Endothelial cell of umbilical vein (primary cell): Measurements from ENCODE around the gene SUFU. TPM values are rescaled to one million over a fixed set of nuclear protein-coding genes. Genes with fewer than 3 reads are reported as not detected.

Experiments used
- BruUV-seq: library from RNA; stranded (reverse); fragments of 400-500 nt; replicated peaks from 2 replicates; lab custom pipeline; 2021; lab: Mats Ljungman, UMichigan
- CTCF ChIA-PET: fragments of 300-600, 350-600 bp; sonication (Branson Sonifier 250); formaldehyde crosslinking; loops from one replicate; lab custom pipeline; 2021; ENCODE audit warnings: antibody characterized with exemption, inconsistent platforms; lab: Charles Lee
- POLR2A ChIA-PET: fragments of 300-600, 350-600 bp; sonication (Branson Sonifier 250); formaldehyde crosslinking; loops from one replicate; lab custom pipeline; 2021; ENCODE audit warnings: antibody characterized with exemption, inconsistent platforms; lab: Charles Lee
- DNase-seq: peaks from one replicate; pipeline ENCODE4 v3.0.0-alpha.2; 2011; ENCODE audit warnings: low read depth, low spot score
- FAIRE-seq: peaks from 2 replicates; lab custom pipeline; 2011; peaks lifted over from hg19 to GRCh38; lab: Jason Lieb, UNC
- H2AFZ ChIP-seq: 2 replicates; pipeline ENCODE4 v1.6.0; 2012; ENCODE audit warnings: low read depth, low read length, control low read depth, inconsistent platforms
- H3K27ac ChIP-seq: 2 replicates; pipeline ENCODE4 v1.5.1; 2011; ENCODE audit warnings: low read depth, mild to moderate bottlenecking, control low read depth, low read length, moderate library complexity; ENCODE audit not compliant: insufficient read depth
- H3K27me3 ChIP-seq, 2 experiments: 2 replicates each; pipeline versions ENCODE4 v1.6.0 to v1.6.1; 2011; ENCODE audit warnings: low read length in 2 of 2, mixed read lengths in 1 of 2; ENCODE audit not compliant: control insufficient read depth in 2 of 2, insufficient read depth in 2 of 2
- H3K36me3 ChIP-seq, 2 experiments: 2 replicates in 1 of 2; 3 replicates in 1 of 2; pipeline ENCODE4 v1.5.1; 2011; ENCODE audit warnings: low read length in 2 of 2, mild to moderate bottlenecking in 1 of 2, moderate library complexity in 1 of 2; ENCODE audit not compliant: control insufficient read depth in 2 of 2, insufficient read depth in 2 of 2; ENCODE audit errors: extremely low read depth in 1 of 2
- H3K4me1 ChIP-seq: 3 replicates; pipeline ENCODE4 v1.5.1; 2011; ENCODE audit warnings: mild to moderate bottlenecking, low read length; ENCODE audit not compliant: control insufficient read depth, insufficient read depth; ENCODE audit errors: extremely low read depth
- H3K4me2 ChIP-seq: 2 replicates; pipeline ENCODE4 v1.6.1; 2011; ENCODE audit warnings: low read length, control low read depth, mixed read lengths; ENCODE audit not compliant: insufficient read depth
- H3K4me3 ChIP-seq, 3 experiments: fragments of 200-600 bp in 1 of 3; sonication (generic), shearing (Covaris generic) in 1 of 3; replicated peaks in 1 of 3; 2 replicates each; pipeline ENCODE4 v1.5.1; 2011 to 2016; ENCODE audit warnings: control low read depth in 3 of 3, low read length in 3 of 3, mild to moderate bottlenecking in 2 of 3, inconsistent platforms in 1 of 3, low read depth in 1 of 3, moderate library complexity in 1 of 3; ENCODE audit not compliant: insufficient read depth in 1 of 3
- H3K79me2 ChIP-seq: 2 replicates; pipeline ENCODE4 v1.6.0; 2012; ENCODE audit warnings: low read length, inconsistent platforms; ENCODE audit not compliant: control insufficient read depth, insufficient read depth
- H3K9ac ChIP-seq: replicated peaks from 2 replicates; pipeline ENCODE3; 2011; ENCODE audit warnings: low read length, control low read depth; ENCODE audit not compliant: insufficient read depth; ENCODE audit errors: extremely low read depth
- H3K9me1 ChIP-seq: replicated peaks from 3 replicates; pipeline ENCODE4 v1.6.0; 2011; ENCODE audit warnings: mild to moderate bottlenecking, low read length; ENCODE audit not compliant: control insufficient read depth, insufficient read depth; ENCODE audit errors: extremely low read depth
- H3K9me3 ChIP-seq: replicated peaks from 2 replicates; pipeline ENCODE4 v1.5.1; 2012; ENCODE audit warnings: low read length, inconsistent platforms; ENCODE audit not compliant: control insufficient read depth, insufficient read depth
- H4K20me1 ChIP-seq: replicated peaks from 2 replicates; pipeline ENCODE3; 2011; ENCODE audit warnings: mild to moderate bottlenecking, low read length; ENCODE audit not compliant: control insufficient read depth, insufficient read depth; ENCODE audit errors: extremely low read depth
- EZH2 ChIP-seq: IDR thresholded peaks from 2 replicates; pipeline ENCODE4 v1.6.1; 2012; ENCODE audit warnings: borderline replicate concordance, low read depth, mild to moderate bottlenecking, moderate library complexity, low read length, inconsistent platforms; ENCODE audit not compliant: severe bottlenecking
- FOS ChIP-seq: IDR thresholded peaks from 2 replicates; pipeline ENCODE4 v1.6.1; 2011; ENCODE audit warnings: mild to moderate bottlenecking, low read length, moderate library complexity, borderline replicate concordance; ENCODE audit not compliant: insufficient read depth
- GATA2 ChIP-seq: IDR thresholded peaks from 2 replicates; pipeline ENCODE4 v1.7.0; 2011; ENCODE audit warnings: low read depth, mild to moderate bottlenecking, moderate library complexity, mixed read lengths, low read length; ENCODE audit not compliant: insufficient read length, insufficient read depth
- JUN ChIP-seq: IDR thresholded peaks from 2 replicates; pipeline ENCODE4 v1.6.1; 2011; ENCODE audit warnings: borderline replicate concordance, low read depth; ENCODE audit not compliant: insufficient read length, insufficient read depth
- MAX ChIP-seq: IDR thresholded peaks from 2 replicates; pipeline ENCODE4 v1.6.1; 2011; ENCODE audit not compliant: insufficient read depth, insufficient read length
- MYC ChIP-seq: IDR thresholded peaks from one replicate; pipeline ENCODE4 v1.6.1; 2011; ENCODE audit warnings: mild to moderate bottlenecking, low read depth, low read length
- POLR2A ChIP-seq: IDR thresholded peaks from 2 replicates; pipeline ENCODE4 v1.6.1; 2012; ENCODE audit warnings: low read depth, mild to moderate bottlenecking, control low read depth, low read length
- POLR2AphosphoS5 ChIP-seq: IDR thresholded peaks from 2 replicates; pipeline ENCODE4 v1.6.1; 2012; ENCODE audit warnings: low read depth, mild to moderate bottlenecking, control low read depth, low read length, moderate library complexity; ENCODE audit not compliant: insufficient read depth
- dilution Hi-C: fragments of 300-500 bp; cut with MboI; formaldehyde crosslinking; loops from one replicate; pipeline ENCODE4 v1.15.0; 2019; ENCODE audit warnings: low sequenced_read_pairs; ENCODE audit not compliant: extremely low pct_ligation_motif_present
- intact Hi-C: fragments of 100-400 bp; cut with micrococcal nuclease; formaldehyde crosslinking; loops from one replicate; pipeline ENCODE4 v1.10.0; 2022
- polyA plus RNA-seq, 4 experiments: library from polyadenylated mRNA; depleted of rRNA in 3 of 4; stranded (reverse) in 3 of 4; unstranded in 1 of 4; fragments of >200 nt; gene quantifications; 2 replicates each; pipeline versions ENCODE4 v1.2.1 to v1.2.3, GENCODE V29; 2011 to 2012; ENCODE audit warnings: missing spikeins in 1 of 4
- total RNA-seq: library from RNA; stranded (reverse); gene quantifications from 2 replicates; pipeline ENCODE4 v1.2.3, GENCODE V29; 2021
- TF ChIP-seq, protein P1 (sequence below), 2 donors: IDR thresholded peaks; 1 replicate in 1 of 2; 2 replicates in 1 of 2; pipeline ENCODE4 v1.5.1; 2011; ENCODE audit warnings: low read length in 2 of 2, mild to moderate bottlenecking in 2 of 2, moderate library complexity in 2 of 2, control low read depth in 1 of 2, inconsistent platforms in 1 of 2, low read depth in 1 of 2; ENCODE audit not compliant: insufficient read depth in 1 of 2; ENCODE audit errors: extremely low read depth in 1 of 2

The SUFU gene
- total and polyA plus RNA-seq, 2 donors (not counting 3 experiments of a cell fraction or from before 2014, with no cell fraction given) = 10.1 to 16.3 TPM

DNA sequence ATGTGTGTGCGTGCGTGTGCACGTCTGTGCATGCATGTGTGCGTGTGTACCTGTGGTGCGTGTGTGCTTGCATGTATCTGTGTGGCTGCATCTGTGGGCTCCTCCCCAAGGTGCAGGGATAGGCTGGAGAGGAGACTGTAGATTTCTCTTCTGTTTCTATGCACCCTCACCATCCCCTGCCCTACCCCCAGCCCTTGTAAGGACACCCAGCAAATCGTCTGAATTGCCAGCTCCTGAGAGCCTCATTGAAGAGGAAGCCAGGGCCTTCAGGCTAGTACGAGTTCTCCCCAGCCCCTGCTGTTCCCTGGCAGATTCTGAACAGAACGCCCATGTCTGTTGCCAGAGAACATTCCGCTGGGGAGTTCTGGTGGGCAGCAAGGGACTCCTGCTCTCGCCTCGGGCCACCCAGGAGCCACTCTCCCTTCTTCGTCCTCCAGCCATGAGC lies 123.5 kb downstream of the SUFU start:
- Histone ChIP-seq H3K9me3 (no peaks in the 10 kb centered on the region), H3K9me1 (no peaks in the 10 kb centered on the region), H3K4me1 (peaks cover 49% of the 10 kb centered on the region), H3K36me3 (peaks cover 0 to 1% of the 10 kb centered on the region in 2 experiments), H4K20me1 (no peaks in the 10 kb centered on the region), H3K4me2 (no peak overlapping the region), H3K27ac (peak overlapping the region; percentile 97), H2AFZ (peak overlapping the region; percentile 35), H3K79me2 (no peaks in the 10 kb centered on the region), H3K4me3 (no peak overlapping the region), H3K27me3 (no peaks in the 10 kb centered on the region), H3K9ac (peak overlapping the region; percentile 79)
- DNase-seq = no peak
- dilution Hi-C loops (no loop called here), intact Hi-C loops (no loop called here)
- CTCF ChIA-PET = interaction anchor here (0.6 to 4.8 kb wide), 12 partner anchors 8 to 124 kb away, joined by 3 to 56 read pairs (median 5); partner anchors contain the start of genes ACTR1A and SUFU
- FAIRE-seq = peak; percentile 67
- no peak for TF ChIP-seq JUN
- TF ChIP-seq MAX = no peak
- TF ChIP-seq, protein P1, sequence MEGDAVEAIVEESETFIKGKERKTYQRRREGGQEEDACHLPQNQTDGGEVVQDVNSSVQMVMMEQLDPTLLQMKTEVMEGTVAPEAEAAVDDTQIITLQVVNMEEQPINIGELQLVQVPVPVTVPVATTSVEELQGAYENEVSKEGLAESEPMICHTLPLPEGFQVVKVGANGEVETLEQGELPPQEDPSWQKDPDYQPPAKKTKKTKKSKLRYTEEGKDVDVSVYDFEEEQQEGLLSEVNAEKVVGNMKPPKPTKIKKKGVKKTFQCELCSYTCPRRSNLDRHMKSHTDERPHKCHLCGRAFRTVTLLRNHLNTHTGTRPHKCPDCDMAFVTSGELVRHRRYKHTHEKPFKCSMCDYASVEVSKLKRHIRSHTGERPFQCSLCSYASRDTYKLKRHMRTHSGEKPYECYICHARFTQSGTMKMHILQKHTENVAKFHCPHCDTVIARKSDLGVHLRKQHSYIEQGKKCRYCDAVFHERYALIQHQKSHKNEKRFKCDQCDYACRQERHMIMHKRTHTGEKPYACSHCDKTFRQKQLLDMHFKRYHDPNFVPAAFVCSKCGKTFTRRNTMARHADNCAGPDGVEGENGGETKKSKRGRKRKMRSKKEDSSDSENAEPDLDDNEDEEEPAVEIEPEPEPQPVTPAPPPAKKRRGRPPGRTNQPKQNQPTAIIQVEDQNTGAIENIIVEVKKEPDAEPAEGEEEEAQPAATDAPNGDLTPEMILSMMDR (IDR thresholded peaks at IDR 0.05; ENCODE audit: extremely low read depth in 1 of 2, insufficient read depth in 1 of 2, low read depth in 1 of 2, low read length in 2 of 2) = no peak
- TF ChIP-seq MYC = no peak
- TF ChIP-seq POLR2AphosphoS5 = no peak
- no peak for TF ChIP-seq POLR2A
- no peak for TF ChIP-seq GATA2
- TF ChIP-seq EZH2 = no peak
- TF ChIP-seq FOS = no peak
- BruUV-seq = TSS peak; percentile 34
- POLR2A ChIA-PET = interaction anchor here (0.8 to 1.5 kb wide), 4 partner anchors 15 to 125 kb away, joined by 4 to 5 read pairs (median 4); partner anchors contain the start of genes ACTR1A and TRIM8
